Ectodermal cell (in vitro differentiated cells): ENCODE measurements around the gene ZNF398.
"Not testable (repeated sequence)": the region's sequence is repeated elsewhere in the genome, so short reads cannot be mapped to it uniquely, and the experiment has no call there.

Experiments used
- H3K27ac ChIP-seq: 2 replicates; pipeline ENCODE4 v1.7.0; 2013; ENCODE audit warnings: mild to moderate bottlenecking, low read depth, low read length; ENCODE audit not compliant: insufficient read depth, poor library complexity, severe bottlenecking
- H3K27me3 ChIP-seq: 2 replicates; pipeline ENCODE4 v1.7.0; 2013; ENCODE audit warnings: mild to moderate bottlenecking, low read length; ENCODE audit not compliant: insufficient read depth, control insufficient read depth, poor library complexity, severe bottlenecking
- H3K36me3 ChIP-seq: one replicate; pipeline ENCODE4 v1.7.0; 2013; ENCODE audit warnings: low read length; ENCODE audit not compliant: control insufficient read depth, insufficient read depth
- H3K4me1 ChIP-seq: one replicate; pipeline ENCODE4 v1.7.0; 2013; ENCODE audit warnings: low read length; ENCODE audit not compliant: control insufficient read depth, insufficient read depth
- H3K4me3 ChIP-seq: 2 replicates; pipeline ENCODE4 v1.7.0; 2013; ENCODE audit warnings: low read depth, low read length, control low read depth; ENCODE audit not compliant: insufficient read depth
- H3K9me3 ChIP-seq: 2 replicates; pipeline ENCODE4 v1.7.0; 2013; ENCODE audit warnings: mild to moderate bottlenecking, low read length, moderate library complexity; ENCODE audit not compliant: control insufficient read depth
- WGBS, 2 experiments: methylation state at CpG; one replicate each; pipeline ENCODE4 v1.1.7; 2013; ENCODE audit warnings: missing lambda C conversion rate in 2 of 2; 5-methylcytosine and 5-hydroxymethylcytosine counted together

The ZNF398 gene

GRCh38 chr7:149226366-149226765 is 79.1 kb downstream of the ZNF398 start:
- 90 to 92% methylated on average over 17 of the region's 17 CpGs for WGBS, 2 experiments
- not testable (repeated sequence) for H3K4me3 ChIP-seq, H3K9me3 ChIP-seq, H3K27ac ChIP-seq, H3K4me1 ChIP-seq, H3K27me3 ChIP-seq
- peaks cover 17% of the 10 kb centered on the region for H3K36me3 ChIP-seq

- WGBS, 2 experiments = 69 to 70% methylated on average over 6 of the region's 6 CpGs
- no peaks in the 10 kb centered on the region for H3K9me3 ChIP-seq
- H3K36me3 ChIP-seq = peaks cover 17% of the 10 kb centered on the region
- H3K27ac ChIP-seq = no peak overlapping the region
- H3K4me1 ChIP-seq = no peaks in the 10 kb centered on the region
- H3K27me3 ChIP-seq = no peaks in the 10 kb centered on the region
- no peak overlapping the region for H3K4me3 ChIP-seq
Observed at GRCh38 chr7:149226840-149227494, 79.7 kb downstream of the ZNF398 start.

- no peak overlapping the region for H3K27ac ChIP-seq
- WGBS, 2 experiments = 74 to 75% methylated on average over 7 of the region's 7 CpGs
- no peak overlapping the region for H3K4me3 ChIP-seq
- no peaks in the 10 kb centered on the region for H3K27me3 ChIP-seq
- no peaks in the 10 kb centered on the region for H3K9me3 ChIP-seq
- no peaks in the 10 kb centered on the region for H3K4me1 ChIP-seq
- H3K36me3 ChIP-seq = peaks cover 17% of the 10 kb centered on the region
Observed at GRCh38 chr7:149228831-149229471, 81.7 kb downstream of the ZNF398 start.

GRCh38 chr7:149229526-149229925 is 82.3 kb downstream of the ZNF398 start:
- Histone ChIP-seq H3K36me3 (peaks cover 13% of the 10 kb centered on the region), H3K27me3 (no peaks in the 10 kb centered on the region), H3K4me1 (no peaks in the 10 kb centered on the region), H3K27ac (no peak overlapping the region), H3K4me3 (no peak overlapping the region), H3K9me3 (no peaks in the 10 kb centered on the region)
- 73 to 74% methylated on average over 6 of the region's 6 CpGs for WGBS, 2 experiments

GRCh38 chr7:149232362-149232761 is 85.1 kb downstream of the ZNF398 start:
- H3K27ac ChIP-seq = no peak overlapping the region
- H3K4me3 ChIP-seq = no peak overlapping the region
- H3K36me3 ChIP-seq = no peaks in the 10 kb centered on the region
- H3K9me3 ChIP-seq = no peaks in the 10 kb centered on the region
- WGBS, 2 experiments = 85 to 88% methylated on average over 2 of the region's 2 CpGs
- H3K4me1 ChIP-seq = no peaks in the 10 kb centered on the region
- peaks cover 6% of the 10 kb centered on the region for H3K27me3 ChIP-seq
